ENCODE measurements around the gene ITGA2B. TPM values are rescaled to one million over a fixed set of nuclear protein-coding genes. Genes with fewer than 3 reads are reported as not detected.

The ITGA2B gene
- total RNA-seq, 1 experiment from 2014 or later: 0.62 TPM

DNA sequence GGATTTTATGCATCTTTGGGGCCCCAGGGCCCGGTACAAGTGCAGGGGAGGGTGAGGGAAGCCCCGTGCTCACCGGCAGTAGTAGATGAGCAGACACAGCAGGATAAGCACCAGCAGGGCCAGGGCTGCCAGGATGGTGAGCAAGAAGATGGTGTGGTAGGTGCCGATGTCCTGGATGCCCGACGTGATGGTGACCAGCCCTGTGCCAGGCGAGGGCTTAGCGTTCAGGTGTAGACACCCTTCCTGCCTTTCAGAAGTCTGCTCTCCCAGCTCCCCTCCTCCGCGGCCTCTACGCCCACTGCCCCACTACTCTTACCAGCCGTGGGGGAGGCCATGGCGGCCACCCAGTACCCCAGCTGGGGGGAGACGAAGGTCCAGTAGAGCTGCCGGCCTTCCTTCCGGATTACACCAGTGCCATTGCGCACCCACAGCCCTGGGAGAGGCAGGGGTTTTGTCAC, 33.8 kb downstream of the ITGA2B start:
- H3K4me3 ChIP-seq (ENCODE audit: low read depth, low read length, poor library complexity, severe bottlenecking): no peak overlapping the region
- ChIA-PET POLR2A (ENCODE audit: low non-redundant PET) (no interaction called here), CTCF (no interaction called here)
- BruUV-seq (replicated peaks): no TSS peak
- no peaks in the 10 kb centered on the region for H3K27me3 ChIP-seq (replicated peaks; ENCODE audit: insufficient read depth, low read depth, low read length, poor library complexity)
- H3K36me3 ChIP-seq (ENCODE audit: insufficient read depth, low read length, poor library complexity, severe bottlenecking): no peaks in the 10 kb centered on the region
- no peaks in the 10 kb centered on the region for H3K9me3 ChIP-seq (ENCODE audit: low read depth, low read length, poor library complexity, severe bottlenecking)
- H3K27ac ChIP-seq (ENCODE audit: low read depth, low read length, poor library complexity, severe bottlenecking): no peak overlapping the region
- TF ChIP-seq, protein P1, sequence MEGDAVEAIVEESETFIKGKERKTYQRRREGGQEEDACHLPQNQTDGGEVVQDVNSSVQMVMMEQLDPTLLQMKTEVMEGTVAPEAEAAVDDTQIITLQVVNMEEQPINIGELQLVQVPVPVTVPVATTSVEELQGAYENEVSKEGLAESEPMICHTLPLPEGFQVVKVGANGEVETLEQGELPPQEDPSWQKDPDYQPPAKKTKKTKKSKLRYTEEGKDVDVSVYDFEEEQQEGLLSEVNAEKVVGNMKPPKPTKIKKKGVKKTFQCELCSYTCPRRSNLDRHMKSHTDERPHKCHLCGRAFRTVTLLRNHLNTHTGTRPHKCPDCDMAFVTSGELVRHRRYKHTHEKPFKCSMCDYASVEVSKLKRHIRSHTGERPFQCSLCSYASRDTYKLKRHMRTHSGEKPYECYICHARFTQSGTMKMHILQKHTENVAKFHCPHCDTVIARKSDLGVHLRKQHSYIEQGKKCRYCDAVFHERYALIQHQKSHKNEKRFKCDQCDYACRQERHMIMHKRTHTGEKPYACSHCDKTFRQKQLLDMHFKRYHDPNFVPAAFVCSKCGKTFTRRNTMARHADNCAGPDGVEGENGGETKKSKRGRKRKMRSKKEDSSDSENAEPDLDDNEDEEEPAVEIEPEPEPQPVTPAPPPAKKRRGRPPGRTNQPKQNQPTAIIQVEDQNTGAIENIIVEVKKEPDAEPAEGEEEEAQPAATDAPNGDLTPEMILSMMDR (conservative IDR thresholded peaks at IDR 0.05; ENCODE audit: low read depth, low read length): no peak
- no peak for TF ChIP-seq EZH2 (IDR thresholded peaks at IDR 0.05; ENCODE audit: borderline replicate concordance, low read depth, low read length, poor library complexity, severe bottlenecking)
- no peak for DNase-seq (ENCODE audit: low spot score)
- intact Hi-C loops (cut with micrococcal nuclease; ENCODE audit: unreplicated experiment): no loop called here
- H3K4me1 ChIP-seq (ENCODE audit: insufficient read depth, low read length, poor library complexity, severe bottlenecking): no peaks in the 10 kb centered on the region

DNA sequence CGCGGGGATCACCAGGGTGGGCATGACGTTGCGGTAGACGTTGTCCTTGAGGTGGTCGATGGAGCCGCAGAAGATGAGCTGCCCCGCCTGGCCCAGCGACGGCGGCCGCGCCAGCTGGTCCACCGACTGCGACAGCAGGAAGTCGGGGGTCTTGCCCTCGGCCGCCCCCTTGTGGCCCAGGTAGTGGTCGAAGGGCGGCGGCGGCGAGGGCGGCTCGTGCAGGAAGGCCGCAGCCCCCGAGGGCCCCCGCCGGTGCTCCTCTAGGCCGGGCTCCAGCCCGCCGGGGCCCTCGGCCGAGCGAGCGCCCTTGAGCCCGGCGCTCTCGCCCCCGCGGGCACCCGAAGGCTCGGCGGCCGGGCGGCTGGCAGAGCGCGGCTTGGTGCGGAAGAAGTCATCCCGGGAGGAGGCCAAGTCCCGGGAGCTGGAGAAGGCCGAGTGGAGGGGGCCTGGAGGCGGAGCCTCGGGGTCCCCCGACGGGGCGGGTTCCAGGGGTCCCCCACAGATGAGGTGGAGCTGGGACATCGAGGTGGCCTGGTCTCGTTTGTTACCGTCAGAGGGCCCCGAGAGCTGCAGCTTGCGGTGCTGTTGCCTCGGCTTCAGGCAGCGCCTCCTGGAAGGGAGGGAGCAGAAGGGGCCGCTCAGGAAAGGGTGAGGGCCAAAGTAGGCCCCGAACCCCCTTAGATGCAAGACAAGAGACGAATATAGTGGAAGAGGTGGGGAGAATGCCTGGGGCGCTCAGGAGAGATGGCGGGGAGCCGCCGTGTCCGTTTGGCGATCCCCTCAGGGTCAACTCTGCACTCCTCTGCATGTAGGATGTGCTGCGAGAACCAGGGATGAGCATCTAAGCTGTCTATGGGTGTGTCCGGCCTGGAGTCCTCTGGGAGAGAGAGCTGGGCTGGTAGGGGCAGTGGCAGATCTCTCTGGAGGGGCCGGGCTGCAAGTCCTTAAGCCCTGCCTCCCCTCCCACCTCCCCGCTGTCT, 34.6 kb downstream of the ITGA2B start:
- H3K9me3 ChIP-seq (ENCODE audit: low read depth, low read length, poor library complexity, severe bottlenecking): no peaks in the 10 kb centered on the region
- no TSS peak for BruUV-seq (replicated peaks)
- CTCF ChIA-PET: no interaction called here
- H3K27ac ChIP-seq (ENCODE audit: low read depth, low read length, poor library complexity, severe bottlenecking): no peak overlapping the region
- H3K4me1 ChIP-seq (ENCODE audit: insufficient read depth, low read length, poor library complexity, severe bottlenecking): no peaks in the 10 kb centered on the region
- no peak overlapping the region for H3K4me3 ChIP-seq (ENCODE audit: low read depth, low read length, poor library complexity, severe bottlenecking)
- no peaks in the 10 kb centered on the region for H3K27me3 ChIP-seq (replicated peaks; ENCODE audit: insufficient read depth, low read depth, low read length, poor library complexity)
- TF ChIP-seq, protein P1 (conservative IDR thresholded peaks at IDR 0.05; ENCODE audit: low read depth, low read length): no peak
- TF ChIP-seq EZH2 (IDR thresholded peaks at IDR 0.05; ENCODE audit: borderline replicate concordance, low read depth, low read length, poor library complexity, severe bottlenecking): no peak
- no peak for DNase-seq (ENCODE audit: low spot score)
- POLR2A ChIA-PET (ENCODE audit: low non-redundant PET): interaction anchor here (0.6 kb wide), 1 partner anchor 137 kb away, joined by 10 read pairs; no protein-coding TSS in a partner anchor
- H3K36me3 ChIP-seq (ENCODE audit: insufficient read depth, low read length, poor library complexity, severe bottlenecking): no peaks in the 10 kb centered on the region
- intact Hi-C loops (cut with micrococcal nuclease; ENCODE audit: unreplicated experiment): no loop called here

DNA sequence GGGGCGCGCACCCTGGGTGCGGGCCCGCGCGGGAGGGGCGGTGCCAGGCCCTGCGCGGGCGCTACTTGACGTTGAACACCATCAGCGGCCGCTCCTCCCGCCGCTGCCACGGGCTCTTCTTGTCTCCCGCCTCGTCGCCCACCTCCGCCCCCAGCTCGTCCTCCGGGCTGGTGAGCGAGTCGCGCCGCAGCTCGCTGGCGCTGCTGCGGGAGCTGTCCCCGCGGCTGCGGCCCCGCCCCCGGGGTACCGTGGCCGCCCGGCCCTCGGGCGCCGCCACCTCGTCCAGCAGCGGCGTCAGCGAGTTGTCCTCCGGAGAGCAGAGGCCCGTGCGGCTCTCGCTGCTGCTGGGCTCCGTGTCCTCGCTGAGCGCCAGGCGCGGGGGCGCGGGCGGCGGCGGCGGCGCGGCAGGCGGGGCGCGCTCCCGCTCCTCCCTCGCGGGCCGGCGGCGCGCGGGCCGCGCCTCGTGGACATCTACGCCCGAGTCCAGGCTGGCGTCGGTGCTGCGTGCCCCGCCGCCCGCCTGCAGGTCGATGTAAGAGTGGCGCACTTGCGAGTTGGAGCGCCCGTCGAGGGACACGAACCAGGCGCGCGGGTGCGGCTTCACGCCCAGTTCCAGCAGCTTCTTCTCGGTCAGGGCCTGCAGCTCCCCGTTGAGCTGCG, 35.6 kb downstream of the ITGA2B start:
- Histone ChIP-seq H3K4me1 (ENCODE audit: insufficient read depth, low read length, poor library complexity, severe bottlenecking) (no peaks in the 10 kb centered on the region), H3K9me3 (ENCODE audit: low read depth, low read length, poor library complexity, severe bottlenecking) (no peaks in the 10 kb centered on the region), H3K27me3 (replicated peaks; ENCODE audit: insufficient read depth, low read depth, low read length, poor library complexity) (no peaks in the 10 kb centered on the region), H3K27ac (ENCODE audit: low read depth, low read length, poor library complexity, severe bottlenecking) (no peak overlapping the region), H3K4me3 (ENCODE audit: low read depth, low read length, poor library complexity, severe bottlenecking) (peak overlapping the region; percentile 33), H3K36me3 (ENCODE audit: insufficient read depth, low read length, poor library complexity, severe bottlenecking) (no peaks in the 10 kb centered on the region)
- POLR2A ChIA-PET (ENCODE audit: low non-redundant PET): interaction anchor here (0.6 kb wide), 1 partner anchor 136 kb away, joined by 10 read pairs; no protein-coding TSS in a partner anchor
- TF ChIP-seq, protein P1 (conservative IDR thresholded peaks at IDR 0.05; ENCODE audit: low read depth, low read length): no peak
- TF ChIP-seq EZH2 (IDR thresholded peaks at IDR 0.05; ENCODE audit: borderline replicate concordance, low read depth, low read length, poor library complexity, severe bottlenecking): no peak
- intact Hi-C loops (cut with micrococcal nuclease; ENCODE audit: unreplicated experiment): no loop called here
- no TSS peak for BruUV-seq (replicated peaks)
- CTCF ChIA-PET: no interaction called here
- DNase-seq (ENCODE audit: low spot score): peak; percentile 24

All from A673 (cell line).